Neutrophil (primary cell): ENCODE measurements around the gene KIFAP3.

Experiments
- H3K27ac ChIP-seq: fragments of 200-600 bp; sonication (generic); 2 replicates; pipeline ENCODE4 v1.5.1; 2016; ENCODE audit warnings: mild to moderate bottlenecking, moderate library complexity
- H3K27me3 ChIP-seq: fragments of 200-600 bp; sonication (generic); 2 replicates; pipeline ENCODE4 v1.6.0; 2016; ENCODE audit warnings: mild to moderate bottlenecking
- H3K36me3 ChIP-seq: fragments of 200-600 bp; sonication (generic); 2 replicates; pipeline ENCODE4 v1.5.1; 2017
- H3K4me1 ChIP-seq, 2 experiments: fragments of 200-600 bp in 1 of 2; sonication (generic) in 1 of 2; 1 replicate in 1 of 2; 2 replicates in 1 of 2; pipeline versions ENCODE4 v1.5.1 to v1.6.1; 2013 to 2016; ENCODE audit warnings: low read depth in 1 of 2, low read length in 1 of 2, mild to moderate bottlenecking in 1 of 2, moderate library complexity in 1 of 2; ENCODE audit not compliant: control insufficient read depth in 1 of 2, insufficient read depth in 1 of 2
- H3K4me3 ChIP-seq, 2 experiments: fragments of 200-600 bp in 1 of 2; sonication (generic) in 1 of 2; 1 replicate in 1 of 2; 2 replicates in 1 of 2; pipeline ENCODE4 v1.5.1; 2013 to 2016; ENCODE audit warnings: low read depth in 1 of 2, low read length in 1 of 2, mild to moderate bottlenecking in 1 of 2, moderate library complexity in 1 of 2
- H3K9me3 ChIP-seq: fragments of 200-600 bp; sonication (generic); 2 replicates; pipeline ENCODE4 v1.5.1; 2016
- CTCF ChIP-seq: fragments of 200-600 bp; sonication (generic); IDR thresholded peaks from 2 replicates; pipeline ENCODE4 v1.5.1; 2016; ENCODE audit warnings: antibody characterized with exemption

The KIFAP3 gene

GRCh38 chr1:169909499-169909898 lies 165.0 kb downstream of the KIFAP3 start:
- TF ChIP-seq CTCF: no peak
- H3K9me3 ChIP-seq: no peaks in the 10 kb centered on the region
- no peaks in the 10 kb centered on the region for H3K36me3 ChIP-seq

GRCh38 chr1:169906938-169907337 lies 167.6 kb downstream of the KIFAP3 start:
- no peak overlapping the region for H3K27ac ChIP-seq
- H3K36me3 ChIP-seq: no peaks in the 10 kb centered on the region
- TF ChIP-seq CTCF: no peak
- H3K4me3 ChIP-seq: no peak overlapping the region
- H3K27me3 ChIP-seq: no peaks in the 10 kb centered on the region
- no peaks in the 10 kb centered on the region for H3K9me3 ChIP-seq
- H3K4me1 ChIP-seq: peaks cover 15 to 28% of the 10 kb centered on the region in 2 experiments

More at GRCh38 chr1:169909499-169909898, 165.0 kb downstream of the KIFAP3 start:
- Histone ChIP-seq H3K4me1 (peaks cover 0 to 4% of the 10 kb centered on the region in 2 experiments), H3K27ac (no peak overlapping the region), H3K4me3 (no peak overlapping the region), H3K27me3 (no peaks in the 10 kb centered on the region)

- TF ChIP-seq CTCF: no peak
- no peaks in the 10 kb centered on the region for H3K36me3 ChIP-seq
Observed at GRCh38 chr1:169904834-169905233, 169.7 kb downstream of the KIFAP3 start.

GRCh38 chr1:169902751-169903150 lies 171.7 kb downstream of the KIFAP3 start:
- peak overlapping the region; percentile 53 for H3K27ac ChIP-seq
- TF ChIP-seq CTCF: no peak

More at GRCh38 chr1:169904834-169905233, 169.7 kb downstream of the KIFAP3 start:
- Histone ChIP-seq H3K4me1 (peaks cover 15 to 31% of the 10 kb centered on the region in 2 experiments), H3K9me3 (no peaks in the 10 kb centered on the region), H3K27me3 (peaks cover 8% of the 10 kb centered on the region), H3K27ac (no peak overlapping the region), H3K4me3 (no peak overlapping the region)

GRCh38 chr1:169901115-169901514 lies 173.4 kb downstream of the KIFAP3 start:
- no peak overlapping the region for H3K27ac ChIP-seq
- no peak overlapping the region for H3K4me3 ChIP-seq
- peaks cover 40% of the 10 kb centered on the region for H3K27me3 ChIP-seq
- H3K4me1 ChIP-seq: peaks cover 15 to 29% of the 10 kb centered on the region in 2 experiments
- TF ChIP-seq CTCF: no peak
- H3K36me3 ChIP-seq: no peaks in the 10 kb centered on the region
- H3K9me3 ChIP-seq: no peaks in the 10 kb centered on the region

More at GRCh38 chr1:169902751-169903150, 171.7 kb downstream of the KIFAP3 start:
- Histone ChIP-seq H3K27me3 (peaks cover 28% of the 10 kb centered on the region), H3K4me3 (no peak overlapping the region), H3K4me1 (peaks cover 15 to 27% of the 10 kb centered on the region in 2 experiments), H3K9me3 (no peaks in the 10 kb centered on the region), H3K36me3 (no peaks in the 10 kb centered on the region)
